Chondrocyte (in vitro differentiated cells): ENCODE data around the gene MKRN3. TPM values are rescaled to one million over a fixed set of nuclear protein-coding genes. Genes with fewer than 3 reads are reported as not detected.

Experiments used
- DNase-seq: peaks from one replicate; pipeline ENCODE4 v3.0.0; 2021; ENCODE audit warnings: mixed read lengths, low spot score
- H3K27ac Mint-ChIP-seq: one replicate; pipeline ENCODE4 v1.8.0; 2021; ENCODE audit warnings: mild to moderate bottlenecking, moderate library complexity, mixed read lengths; ENCODE audit not compliant: unreplicated experiment
- H3K27me3 Mint-ChIP-seq: 2 replicates; pipeline ENCODE4 v1.8.0; 2021; ENCODE audit warnings: low read depth, mixed read lengths
- H3K36me3 Mint-ChIP-seq: 2 replicates; pipeline ENCODE4 v1.8.0; 2021; ENCODE audit warnings: low read depth, mixed read lengths
- H3K4me1 Mint-ChIP-seq: 2 replicates; pipeline ENCODE4 v1.8.0; 2021; ENCODE audit warnings: low read depth, mild to moderate bottlenecking, mixed read lengths
- H3K4me3 Mint-ChIP-seq: one replicate; pipeline ENCODE4 v1.8.0; 2021; ENCODE audit warnings: mild to moderate bottlenecking, moderate library complexity, mixed read lengths; ENCODE audit not compliant: unreplicated experiment
- H3K9me3 Mint-ChIP-seq: 2 replicates; pipeline ENCODE4 v1.8.0; 2021; ENCODE audit warnings: low read depth, mixed read lengths
- total RNA-seq: library from RNA; stranded (reverse); gene quantifications from 3 replicates; pipeline ENCODE4 v1.2.1, GENCODE V29; 2021
- TF ChIP-seq, protein P1 (sequence below): fragments of 200-600 bp; sonication (generic); IDR thresholded peaks from 2 replicates; pipeline ENCODE4 v1.5.0; 2021; ENCODE audit warnings: antibody characterized with exemption, mild to moderate bottlenecking, moderate library complexity

The MKRN3 gene
- total RNA-seq, 1 donor from 2014 or later, result not detected

GRCh38 chr15:23532024-23532423 lies 33.5 kb upstream of the MKRN3 start:
- Mint-ChIP-seq H3K36me3 (no peaks in the 10 kb centered on the region), H3K27me3 (no peaks in the 10 kb centered on the region), H3K27ac (no peak overlapping the region), H3K9me3 (peaks cover 21% of the 10 kb centered on the region), H3K4me1 (no peaks in the 10 kb centered on the region), H3K4me3 (no peak overlapping the region)
- TF ChIP-seq, protein P1, sequence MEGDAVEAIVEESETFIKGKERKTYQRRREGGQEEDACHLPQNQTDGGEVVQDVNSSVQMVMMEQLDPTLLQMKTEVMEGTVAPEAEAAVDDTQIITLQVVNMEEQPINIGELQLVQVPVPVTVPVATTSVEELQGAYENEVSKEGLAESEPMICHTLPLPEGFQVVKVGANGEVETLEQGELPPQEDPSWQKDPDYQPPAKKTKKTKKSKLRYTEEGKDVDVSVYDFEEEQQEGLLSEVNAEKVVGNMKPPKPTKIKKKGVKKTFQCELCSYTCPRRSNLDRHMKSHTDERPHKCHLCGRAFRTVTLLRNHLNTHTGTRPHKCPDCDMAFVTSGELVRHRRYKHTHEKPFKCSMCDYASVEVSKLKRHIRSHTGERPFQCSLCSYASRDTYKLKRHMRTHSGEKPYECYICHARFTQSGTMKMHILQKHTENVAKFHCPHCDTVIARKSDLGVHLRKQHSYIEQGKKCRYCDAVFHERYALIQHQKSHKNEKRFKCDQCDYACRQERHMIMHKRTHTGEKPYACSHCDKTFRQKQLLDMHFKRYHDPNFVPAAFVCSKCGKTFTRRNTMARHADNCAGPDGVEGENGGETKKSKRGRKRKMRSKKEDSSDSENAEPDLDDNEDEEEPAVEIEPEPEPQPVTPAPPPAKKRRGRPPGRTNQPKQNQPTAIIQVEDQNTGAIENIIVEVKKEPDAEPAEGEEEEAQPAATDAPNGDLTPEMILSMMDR, result no peak
- no peak for DNase-seq

GRCh38 chr15:23536659-23537058 lies 28.8 kb upstream of the MKRN3 start:
- Mint-ChIP-seq H3K27me3 (no peaks in the 10 kb centered on the region), H3K36me3 (no peaks in the 10 kb centered on the region), H3K27ac (no peak overlapping the region), H3K9me3 (peaks cover 22% of the 10 kb centered on the region), H3K4me1 (no peaks in the 10 kb centered on the region), H3K4me3 (no peak overlapping the region)
- DNase-seq, result no peak
- TF ChIP-seq, protein P1, result no peak

- no peaks in the 10 kb centered on the region for H3K4me1 Mint-ChIP-seq
- H3K9me3 Mint-ChIP-seq, result peaks cover 28% of the 10 kb centered on the region
- TF ChIP-seq, protein P1, result no peak
- no peak for DNase-seq
- no peaks in the 10 kb centered on the region for H3K27me3 Mint-ChIP-seq
- H3K36me3 Mint-ChIP-seq, result no peaks in the 10 kb centered on the region
- no peak overlapping the region for H3K27ac Mint-ChIP-seq
- H3K4me3 Mint-ChIP-seq, result no peak overlapping the region
Observed at GRCh38 chr15:23538648-23539047, 26.8 kb upstream of the MKRN3 start.

- Mint-ChIP-seq H3K9me3 (peaks cover 20% of the 10 kb centered on the region), H3K27me3 (no peaks in the 10 kb centered on the region), H3K27ac (no peak overlapping the region), H3K4me3 (no peak overlapping the region), H3K36me3 (no peaks in the 10 kb centered on the region), H3K4me1 (no peaks in the 10 kb centered on the region)
- TF ChIP-seq, protein P1, result no peak
- DNase-seq, result no peak
Observed at GRCh38 chr15:23539892-23540291, 25.6 kb upstream of the MKRN3 start.

DNA sequence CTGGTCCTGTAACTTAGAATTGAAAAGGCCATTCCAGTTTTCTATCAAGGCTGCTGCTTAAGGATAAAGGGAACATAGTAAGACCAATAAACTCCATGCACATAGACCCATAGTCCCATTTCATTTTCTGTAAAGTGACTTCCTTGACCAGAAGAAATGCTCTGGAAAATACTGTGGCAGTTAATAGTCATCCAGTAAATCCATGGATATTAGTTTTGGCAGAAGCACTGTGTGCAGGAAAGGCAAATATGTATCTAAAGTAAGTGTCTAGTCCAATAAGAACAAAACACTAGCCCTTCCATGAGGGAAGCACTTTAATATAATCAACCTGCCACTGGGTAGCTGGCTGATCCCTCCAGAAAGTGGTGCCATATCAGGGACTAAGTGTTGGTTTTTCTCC lies 19.3 kb upstream of the MKRN3 start:
- Mint-ChIP-seq H3K27ac (no peak overlapping the region), H3K4me1 (no peaks in the 10 kb centered on the region), H3K27me3 (no peaks in the 10 kb centered on the region), H3K9me3 (peaks cover 10% of the 10 kb centered on the region), H3K36me3 (no peaks in the 10 kb centered on the region), H3K4me3 (no peak overlapping the region)
- no peak for DNase-seq
- TF ChIP-seq, protein P1, result no peak
